NCI-H526 treated with DMSO at 0.1 percent for 48 hours (cell line): ENCODE results near the gene SORBS1.

Experiments
- DNase-seq: peaks from one replicate; lab custom pipeline; 2025; lab: John Stamatoyannopoulos, UW

The SORBS1 gene

GRCh38 chr10:95561177-95561863, at the start of gene SORBS1:
SORBS1 (minus strand) TSS chr10:95561371; CDS start chr10:95441135, 120,236 bp downstream.
- peak; percentile 89 for DNase-seq

- DNase-seq = no peak
Measured at GRCh38 chr10:95610727-95611126, 49.6 kb upstream of the SORBS1 start.

- DNase-seq = no peak
Measured at GRCh38 chr10:95606922-95607321, 45.8 kb upstream of the SORBS1 start.

- DNase-seq = no peak
Measured at GRCh38 chr10:95605163-95605562, 44.0 kb upstream of the SORBS1 start.

- DNase-seq = no peak
Measured at GRCh38 chr10:95604630-95605029, 43.5 kb upstream of the SORBS1 start.

- no peak for DNase-seq
Measured at GRCh38 chr10:95602382-95602781, 41.2 kb upstream of the SORBS1 start.

- peak; percentile 32 for DNase-seq
Measured at GRCh38 chr10:95601116-95601719, 40.0 kb upstream of the SORBS1 start.

GRCh38 chr10:95600158-95600557, 39.0 kb upstream of the SORBS1 start:
- DNase-seq = no peak

GRCh38 chr10:95597788-95598187, 36.6 kb upstream of the SORBS1 start:
- no peak for DNase-seq

GRCh38 chr10:95588025-95588424, 26.9 kb upstream of the SORBS1 start:
- DNase-seq = no peak

GRCh38 chr10:95579835-95580535, 18.8 kb upstream of the SORBS1 start:
- DNase-seq = no peak

- no peak for DNase-seq
Measured at GRCh38 chr10:95579292-95579691, 18.1 kb upstream of the SORBS1 start.

- no peak for DNase-seq
Measured at GRCh38 chr10:95578619-95579018, 17.4 kb upstream of the SORBS1 start.

- DNase-seq = no peak
Measured at GRCh38 chr10:95574649-95575365, 13.6 kb upstream of the SORBS1 start.

GRCh38 chr10:95573964-95574604, 12.9 kb upstream of the SORBS1 start:
- DNase-seq = no peak

GRCh38 chr10:95573527-95573926, 12.4 kb upstream of the SORBS1 start:
- no peak for DNase-seq

- DNase-seq = no peak
Measured at GRCh38 chr10:95572131-95572820, 11.1 kb upstream of the SORBS1 start.

- DNase-seq = no peak
Measured at GRCh38 chr10:95571390-95571789, 10.2 kb upstream of the SORBS1 start.

GRCh38 chr10:95569368-95569767, 8.2 kb upstream of the SORBS1 start:
- DNase-seq = no peak

GRCh38 chr10:95567903-95568630, 6.9 kb upstream of the SORBS1 start:
- no peak for DNase-seq

- DNase-seq = no peak
Measured at GRCh38 chr10:95566136-95566535, 5.0 kb upstream of the SORBS1 start.
